NB4 (cell line): ENCODE results near the gene LXN.

ENCODE experiments used
- CTCF ChIP-seq: IDR thresholded peaks from one replicate; pipeline ENCODE4 v1.5.1; 2012; ENCODE audit warnings: low read depth, low read length
- MYC ChIP-seq: IDR thresholded peaks from 2 replicates; pipeline ENCODE4 v1.6.1; 2011; ENCODE audit warnings: low read depth, low read length

GRCh38 chr3:158709666-158710083 is 37.2 kb upstream of the LXN start:
- no peak for TF ChIP-seq CTCF
- no peak for TF ChIP-seq MYC
